Stimulated activated naive CD8-positive, alpha-beta T cell treated with anti-CD3 and anti-CD28 coated beads, Interleukin-15, Interleukin-2, amounts not matched to agents 100 ng/mL and 50 ng/mL, for 24 hours (primary cell): ENCODE results near the gene PANX2.

Experiments used
- H3K27ac Mint-ChIP-seq: one replicate; pipeline ENCODE4 v1.8.0; 2021; ENCODE audit warnings: mild to moderate bottlenecking, mixed read lengths
- H3K27me3 Mint-ChIP-seq: one replicate; pipeline ENCODE4 v1.8.0; 2021; ENCODE audit warnings: mixed read lengths
- H3K36me3 Mint-ChIP-seq: one replicate; pipeline ENCODE4 v1.8.0; 2021; ENCODE audit warnings: low read depth, mixed read lengths
- H3K4me1 Mint-ChIP-seq: one replicate; pipeline ENCODE4 v1.8.0; 2021; ENCODE audit warnings: low read depth, mixed read lengths
- H3K4me3 Mint-ChIP-seq: one replicate; pipeline ENCODE4 v1.8.0; 2021; ENCODE audit warnings: mild to moderate bottlenecking, mixed read lengths
- H3K9me3 Mint-ChIP-seq: one replicate; pipeline ENCODE4 v1.8.0; 2021; ENCODE audit warnings: mixed read lengths

The PANX2 gene

GRCh38 chr22:50228366-50228765, 57.8 kb downstream of the PANX2 start:
- Mint-ChIP-seq H3K27me3 (no peaks in the 10 kb centered on the region), H3K27ac (no peak overlapping the region), H3K4me3 (no peak overlapping the region), H3K9me3 (no peaks in the 10 kb centered on the region), H3K4me1 (no peaks in the 10 kb centered on the region), H3K36me3 (peaks cover 31% of the 10 kb centered on the region)

GRCh38 chr22:50229370-50229769, 58.8 kb downstream of the PANX2 start:
- H3K27me3 Mint-ChIP-seq = no peaks in the 10 kb centered on the region
- no peaks in the 10 kb centered on the region for H3K4me1 Mint-ChIP-seq
- peaks cover 33% of the 10 kb centered on the region for H3K36me3 Mint-ChIP-seq
- H3K9me3 Mint-ChIP-seq = no peaks in the 10 kb centered on the region
- H3K27ac Mint-ChIP-seq = no peak overlapping the region
- no peak overlapping the region for H3K4me3 Mint-ChIP-seq
